OCI-LY1 (cell line): ENCODE data around the gene VPS72.
A peak's percentile ranks its signal among the peaks of the same experiment; 100 is the strongest.

Experiments used
- H2AFZ ChIP-seq: fragments of 200-600 bp; sonication (generic), shearing (Covaris generic); 2 replicates; pipeline ENCODE4 v1.6.0; 2014; ENCODE audit warnings: antibody characterized with exemption, mild to moderate bottlenecking, low read length
- H3F3A ChIP-seq: fragments of 200-600 bp; sonication (generic), shearing (Covaris generic); 2 replicates; pipeline ENCODE4 v1.6.0; 2014; ENCODE audit warnings: mild to moderate bottlenecking, antibody characterized with exemption, low read length, moderate library complexity; ENCODE audit not compliant: insufficient read depth
- H3K27ac ChIP-seq: fragments of 200-600 bp; sonication (generic); 2 replicates; pipeline ENCODE4 v1.5.1; 2014; ENCODE audit warnings: low read length, mixed run types, mild to moderate bottlenecking, low read depth; ENCODE audit not compliant: poor library complexity, severe bottlenecking
- H3K27me3 ChIP-seq: fragments of 200-600 bp; sonication (generic); 2 replicates; pipeline ENCODE4 v1.6.0; 2014; ENCODE audit warnings: antibody characterized with exemption, mild to moderate bottlenecking, low read length, moderate library complexity; ENCODE audit not compliant: insufficient read depth
- H3K36me3 ChIP-seq: fragments of 200-600 bp; sonication (generic); 2 replicates; pipeline ENCODE4 v1.6.1; 2014; ENCODE audit warnings: mild to moderate bottlenecking, antibody characterized with exemption, low read length, moderate library complexity, mixed read lengths; ENCODE audit not compliant: insufficient read depth
- H3K4me1 ChIP-seq: fragments of 200-600 bp; sonication (generic); 2 replicates; pipeline ENCODE4 v1.5.1; 2014; ENCODE audit warnings: mild to moderate bottlenecking, low read length, moderate library complexity; ENCODE audit not compliant: insufficient read depth, severe bottlenecking
- H3K4me2 ChIP-seq: fragments of 200-600 bp; sonication (generic), shearing (Covaris generic); 2 replicates; pipeline ENCODE4 v1.6.1; 2014; ENCODE audit warnings: low read length
- H3K4me3 ChIP-seq: fragments of 200-600 bp; sonication (generic); 2 replicates; pipeline ENCODE4 v1.5.1; 2014; ENCODE audit warnings: low read length, low read depth, mild to moderate bottlenecking, mixed read lengths; ENCODE audit not compliant: poor library complexity, severe bottlenecking
- H3K79me2 ChIP-seq: fragments of 200-600 bp; shearing (Covaris generic); 2 replicates; pipeline ENCODE4 v1.6.1; 2016; ENCODE audit warnings: mixed run types, low read length, mixed read lengths; ENCODE audit not compliant: insufficient read depth
- H3K9ac ChIP-seq: fragments of 200-600 bp; sonication (generic), shearing (Covaris generic); 2 replicates; pipeline ENCODE4 v1.6.1; 2014; ENCODE audit warnings: mild to moderate bottlenecking, low read length, mixed read lengths
- H3K9me2 ChIP-seq: fragments of 200-600 bp; sonication (generic), shearing (Covaris generic); 2 replicates; pipeline ENCODE4 v1.6.1; 2014; ENCODE audit warnings: low read depth, mild to moderate bottlenecking, low read length, mixed read lengths
- H3K9me3 ChIP-seq: fragments of 200-600 bp; shearing (Covaris generic); 2 replicates; pipeline ENCODE4 v1.6.1; 2014; ENCODE audit warnings: low read length, mixed read lengths
- H4K20me1 ChIP-seq: fragments of 200-600 bp; sonication (generic), shearing (Covaris generic); 2 replicates; pipeline ENCODE4 v1.6.0; 2016; ENCODE audit warnings: mild to moderate bottlenecking, low read length; ENCODE audit not compliant: insufficient read depth
- EZH2 ChIP-seq: fragments of 200-600 bp; sonication (generic), shearing (Covaris generic); IDR thresholded peaks from 2 replicates; pipeline ENCODE4 v1.8.0; 2017; ENCODE audit warnings: borderline replicate concordance, mixed run types, mild to moderate bottlenecking, antibody characterized with exemption, low read length, moderate library complexity, mixed read lengths
- TF ChIP-seq, protein P1 (sequence below): fragments of 200-600 bp; sonication (generic), shearing (Covaris generic); IDR thresholded peaks from 2 replicates; pipeline ENCODE4 v1.5.1; 2017; ENCODE audit warnings: mild to moderate bottlenecking, antibody characterized with exemption, low read length, moderate library complexity, mixed read lengths

Gene VPS72

DNA sequence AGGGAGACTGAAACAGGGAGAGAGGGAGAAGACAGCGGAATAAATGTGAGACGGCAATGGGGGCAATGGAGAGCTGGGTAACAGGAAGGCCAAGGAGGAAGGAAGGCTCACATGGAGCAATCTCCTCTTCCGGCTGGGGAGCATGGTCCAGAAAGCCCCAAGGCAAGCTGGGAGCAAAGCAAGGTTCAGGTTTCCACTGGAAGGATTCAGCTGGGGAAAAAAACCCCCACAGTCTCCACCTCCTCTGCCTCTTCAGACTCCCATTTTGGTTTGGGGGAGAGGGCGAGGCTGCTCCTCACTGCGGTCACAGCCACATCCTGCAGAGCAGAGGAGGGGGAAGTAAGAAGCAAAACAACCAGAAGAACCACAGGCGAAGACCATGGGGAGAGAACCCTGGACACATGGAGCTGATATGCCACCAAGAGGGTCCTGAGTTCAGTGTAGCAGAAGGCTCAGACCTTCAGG, 32.9 kb downstream of the VPS72 start:
- Histone ChIP-seq H3K79me2 (no peaks in the 10 kb centered on the region), H3K4me2 (peak overlapping the region; percentile 85), H3K9me2 (no peaks in the 10 kb centered on the region), H3K27ac (peak overlapping the region; percentile 55), H3K27me3 (no peaks in the 10 kb centered on the region), H3K9me3 (no peaks in the 10 kb centered on the region), H4K20me1 (no peaks in the 10 kb centered on the region), H3K9ac (peak overlapping the region; percentile 69), H3K4me1 (peaks cover 18% of the 10 kb centered on the region), H3K4me3 (peak overlapping the region; percentile 64), H3F3A (no peaks in the 10 kb centered on the region), H3K36me3 (peaks cover 19% of the 10 kb centered on the region; the same call in 1 of the 2 replicates), H2AFZ (no peak overlapping the region)
- TF ChIP-seq EZH2, result no peak
- TF ChIP-seq, protein P1, sequence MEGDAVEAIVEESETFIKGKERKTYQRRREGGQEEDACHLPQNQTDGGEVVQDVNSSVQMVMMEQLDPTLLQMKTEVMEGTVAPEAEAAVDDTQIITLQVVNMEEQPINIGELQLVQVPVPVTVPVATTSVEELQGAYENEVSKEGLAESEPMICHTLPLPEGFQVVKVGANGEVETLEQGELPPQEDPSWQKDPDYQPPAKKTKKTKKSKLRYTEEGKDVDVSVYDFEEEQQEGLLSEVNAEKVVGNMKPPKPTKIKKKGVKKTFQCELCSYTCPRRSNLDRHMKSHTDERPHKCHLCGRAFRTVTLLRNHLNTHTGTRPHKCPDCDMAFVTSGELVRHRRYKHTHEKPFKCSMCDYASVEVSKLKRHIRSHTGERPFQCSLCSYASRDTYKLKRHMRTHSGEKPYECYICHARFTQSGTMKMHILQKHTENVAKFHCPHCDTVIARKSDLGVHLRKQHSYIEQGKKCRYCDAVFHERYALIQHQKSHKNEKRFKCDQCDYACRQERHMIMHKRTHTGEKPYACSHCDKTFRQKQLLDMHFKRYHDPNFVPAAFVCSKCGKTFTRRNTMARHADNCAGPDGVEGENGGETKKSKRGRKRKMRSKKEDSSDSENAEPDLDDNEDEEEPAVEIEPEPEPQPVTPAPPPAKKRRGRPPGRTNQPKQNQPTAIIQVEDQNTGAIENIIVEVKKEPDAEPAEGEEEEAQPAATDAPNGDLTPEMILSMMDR, result no peak

DNA sequence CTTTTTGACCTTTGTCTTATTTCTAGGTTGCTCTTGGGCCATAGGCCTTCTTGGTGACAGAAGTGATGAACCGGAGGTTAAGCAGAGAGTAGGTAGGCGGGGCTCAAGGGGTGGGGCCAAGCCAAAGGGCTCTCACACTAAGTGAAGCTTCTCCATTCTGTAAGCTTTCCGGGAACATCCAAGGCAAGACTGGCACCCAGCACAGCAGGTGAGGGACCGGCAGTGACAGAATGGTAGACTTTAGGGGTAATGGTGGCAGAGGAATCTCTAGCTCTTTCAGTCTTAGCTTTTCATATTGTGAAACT, 33.5 kb downstream of the VPS72 start, which contains the start of gene TNFAIP8L2:
TSS of gene TNFAIP8L2 (plus strand) at position 135 of the 305 bp plus-strand sequence. CDS start 2,049 bp downstream, outside the sequence.
- Histone ChIP-seq H3K27ac (peak within 1 kb of the TSS; percentile 55), H3K9ac (peak within 1 kb of the TSS; percentile 69), H3K27me3 (no peaks in the 10 kb centered on the region), H3K9me3 (no peaks in the 10 kb centered on the region), H3K36me3 (peaks cover 19% of the 10 kb centered on the region; the same call in 1 of the 2 replicates), H3K4me2 (peak within 1 kb of the TSS; percentile 85), H2AFZ (no peak within 1 kb of the TSS), H3K9me2 (no peaks in the 10 kb centered on the region), H3K4me1 (peaks cover 18% of the 10 kb centered on the region), H3K79me2 (no peaks in the 10 kb centered on the region), H3K4me3 (peak within 1 kb of the TSS; percentile 64), H4K20me1 (no peaks in the 10 kb centered on the region), H3F3A (no peaks in the 10 kb centered on the region)
- TF ChIP-seq, protein P1, result no peak
- TF ChIP-seq EZH2, result no peak

DNA sequence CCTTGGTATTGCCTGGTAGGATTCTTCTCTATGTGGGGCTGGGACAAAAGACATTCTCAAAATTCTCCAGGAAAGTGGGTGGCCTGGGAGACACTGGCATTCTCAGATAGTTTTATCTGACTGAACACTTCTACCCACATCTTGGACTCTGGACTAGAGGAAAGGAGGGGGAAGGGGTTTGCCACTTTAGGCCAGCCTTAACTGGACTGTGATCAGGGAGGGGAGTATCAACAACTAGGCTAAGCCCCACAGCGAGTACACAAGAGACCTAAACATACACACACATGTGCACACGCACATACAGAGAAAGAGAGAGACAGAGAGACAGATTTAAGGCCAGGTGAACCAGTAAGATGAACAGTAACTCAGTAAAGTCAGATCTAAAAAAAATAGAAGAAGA, 42.3 kb downstream of the VPS72 start:
- TF ChIP-seq EZH2, result no peak
- TF ChIP-seq, protein P1, result no peak
- Histone ChIP-seq H3K4me3 (no peak overlapping the region), H3K27ac (no peak overlapping the region), H3K36me3 (no peaks in the 10 kb centered on the region), H3K4me2 (no peak overlapping the region), H2AFZ (no peak overlapping the region), H3K79me2 (no peaks in the 10 kb centered on the region), H3K9me3 (no peaks in the 10 kb centered on the region), H3K4me1 (peaks cover 21% of the 10 kb centered on the region), H3K27me3 (0 out of 2 replicates have a peak, but pooled peaks cover 5% of the 10 kb centered on the region), H4K20me1 (no peaks in the 10 kb centered on the region), H3F3A (no peaks in the 10 kb centered on the region), H3K9ac (no peak overlapping the region), H3K9me2 (no peaks in the 10 kb centered on the region)
